GM18499 (cell line): ENCODE results near the gene DPP9.
"Not testable (repeated sequence)": the region's sequence is repeated elsewhere in the genome, so short reads cannot be mapped to it uniquely, and the experiment has no call there.

ENCODE experiments used
- ATAC-seq: cut with Tn5 transposase; IDR thresholded peaks from one replicate; pipeline ENCODE4 v1.9.1; 2021; ENCODE audit warnings: moderate number of reproducible peaks; ENCODE audit not compliant: insufficient read depth, unreplicated experiment

DPP9 gene

DNA sequence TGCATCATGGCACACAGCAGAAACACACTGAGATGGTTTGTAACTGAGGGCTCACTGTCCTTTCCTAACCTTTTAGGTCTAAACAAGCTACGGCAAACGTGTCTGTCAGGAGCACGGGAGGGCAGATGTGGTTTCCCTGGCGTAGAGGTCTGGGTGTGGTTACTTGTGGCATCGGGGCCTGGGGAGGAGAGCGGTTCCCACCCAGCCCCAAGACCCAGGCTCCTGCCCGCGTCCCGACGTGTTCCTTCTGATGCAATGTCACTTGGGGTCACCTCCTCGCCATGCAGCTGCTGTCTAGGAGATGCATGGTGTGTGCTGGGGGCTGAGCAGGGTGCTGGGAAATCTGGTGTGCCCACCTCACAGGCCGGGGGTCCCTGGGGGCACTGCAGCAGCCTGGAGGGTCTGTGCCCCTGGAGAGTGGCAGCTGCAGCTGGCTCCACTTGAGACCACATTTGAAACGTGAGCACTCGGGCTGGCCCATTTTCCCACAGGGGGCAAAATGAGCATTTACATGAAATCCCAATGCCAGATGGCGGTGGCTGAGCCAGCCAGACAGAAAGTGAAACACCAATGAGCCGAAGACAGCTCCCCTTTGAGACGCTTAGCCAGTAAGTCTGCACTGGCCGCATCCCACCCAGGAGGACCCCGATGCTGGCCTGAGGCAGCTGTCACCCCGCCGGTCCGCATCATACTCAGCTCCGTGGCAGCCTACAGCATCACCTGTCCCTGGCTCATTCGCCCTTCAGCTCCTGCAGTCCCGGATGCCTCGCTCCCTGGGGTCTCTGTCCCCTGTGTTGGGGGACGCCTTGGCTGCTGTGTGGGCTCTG lies 31.2 kb downstream of the DPP9 start:
- ATAC-seq: no peak

GRCh38 chr19:4691373-4691772 lies 32.3 kb downstream of the DPP9 start:
- ATAC-seq: no peak

DNA sequence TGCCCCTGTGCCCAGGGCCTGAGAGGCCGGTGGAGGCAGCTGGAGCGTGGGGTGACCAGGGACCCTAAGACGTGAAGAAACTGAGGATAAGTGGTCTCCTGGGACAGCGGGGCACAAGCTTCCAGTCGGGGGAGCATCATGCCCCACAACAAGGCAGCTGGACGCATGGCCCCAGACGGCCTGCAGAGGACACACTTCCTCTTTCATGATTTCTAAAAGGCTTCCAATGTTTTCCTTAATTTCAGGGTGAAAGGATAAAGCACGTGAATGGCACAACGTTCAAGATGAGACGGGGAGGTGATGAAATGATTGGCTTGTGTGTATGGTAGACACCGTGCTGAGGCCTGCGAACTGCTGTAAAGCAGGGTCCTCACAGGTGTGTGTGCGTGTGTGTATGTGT lies 33.3 kb downstream of the DPP9 start:
- no peak for ATAC-seq

GRCh38 chr19:4689403-4689802 lies 34.2 kb downstream of the DPP9 start:
- ATAC-seq: no peak

DNA sequence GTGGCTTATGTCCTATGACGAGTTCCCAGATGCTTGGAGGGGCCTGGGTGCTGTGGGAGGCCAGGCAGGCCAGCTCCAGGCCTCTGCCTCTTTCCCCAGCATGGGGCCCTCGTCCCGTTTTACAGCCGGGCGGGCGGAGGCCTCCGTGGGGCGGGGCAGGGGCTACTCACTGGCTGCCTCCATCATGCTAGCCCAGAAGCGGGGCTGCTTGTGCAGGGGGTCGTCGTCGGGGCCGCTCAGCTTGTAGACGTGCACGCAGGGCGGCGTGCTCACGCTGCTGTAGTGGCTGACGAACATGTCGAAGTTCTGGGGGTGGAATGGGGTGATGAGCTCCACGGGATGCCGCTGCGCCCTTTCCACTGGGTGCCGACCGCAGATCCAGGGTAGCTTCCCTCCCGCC lies 35.1 kb downstream of the DPP9 start:
- ATAC-seq: no peak

DNA sequence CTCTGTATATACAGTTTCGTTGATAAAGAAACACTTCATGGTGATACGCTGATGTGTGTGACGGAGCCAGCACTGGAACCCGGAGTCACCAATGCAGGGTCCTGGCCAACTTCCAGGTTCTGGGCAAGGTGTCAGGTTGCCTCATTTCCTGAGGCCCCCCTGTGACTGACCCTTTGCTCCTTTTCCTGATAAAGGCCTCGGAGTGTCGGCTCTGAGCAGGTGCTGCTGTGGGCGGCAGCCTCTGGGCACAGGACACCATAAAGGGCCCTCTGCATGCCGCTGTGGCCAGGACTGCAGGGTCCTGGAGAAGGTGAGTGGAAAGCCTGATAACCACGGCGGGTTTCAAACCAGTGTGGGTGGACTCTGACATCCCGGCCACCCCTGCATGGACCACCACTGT lies 36.2 kb downstream of the DPP9 start:
- no peak for ATAC-seq

- no peak for ATAC-seq
These were observed 36.9 kb downstream of the DPP9 start for GRCh38 chr19:4686700-4687099.

GRCh38 chr19:4684312-4685095 lies 39.1 kb downstream of the DPP9 start:
- ATAC-seq: no peak

DNA sequence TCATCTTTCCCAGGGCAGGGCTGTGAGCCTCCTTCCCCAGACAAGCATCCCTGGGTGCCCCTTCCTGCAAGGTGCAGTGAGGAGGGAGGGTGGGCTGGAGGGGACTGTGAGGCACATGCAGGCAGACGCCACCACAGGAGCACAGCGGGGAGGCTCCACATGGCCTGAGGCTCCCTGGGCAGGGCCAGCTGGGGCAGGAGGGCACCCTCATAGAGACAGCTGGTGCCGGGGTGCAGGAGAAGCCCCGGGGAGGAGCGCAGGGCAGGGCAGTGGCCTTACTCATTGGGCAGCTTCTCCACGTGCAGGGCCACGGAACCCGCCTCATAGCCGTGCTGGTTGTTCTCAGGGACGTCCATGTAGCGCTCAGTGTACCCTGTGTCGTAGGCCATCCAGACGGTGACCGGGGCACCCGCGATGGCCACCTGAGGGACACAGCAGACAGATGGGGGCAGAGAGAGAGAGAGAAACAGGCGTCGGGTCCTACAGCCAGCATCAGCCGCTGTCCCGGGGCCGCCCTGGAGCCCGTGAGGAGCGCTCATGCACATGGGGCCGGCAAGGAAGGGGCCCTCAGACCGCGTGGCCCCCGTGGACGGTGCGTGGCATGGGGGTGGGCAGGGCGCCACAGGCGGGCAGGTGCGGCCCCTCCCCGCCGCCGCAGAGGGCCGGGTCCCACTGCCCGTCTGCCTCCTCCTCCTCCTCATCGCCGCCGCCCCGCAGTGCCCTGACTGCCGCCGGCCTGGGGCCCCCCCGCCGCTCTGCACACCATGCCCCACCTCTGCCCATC lies 41.0 kb downstream of the DPP9 start:
- no peak for ATAC-seq

DNA sequence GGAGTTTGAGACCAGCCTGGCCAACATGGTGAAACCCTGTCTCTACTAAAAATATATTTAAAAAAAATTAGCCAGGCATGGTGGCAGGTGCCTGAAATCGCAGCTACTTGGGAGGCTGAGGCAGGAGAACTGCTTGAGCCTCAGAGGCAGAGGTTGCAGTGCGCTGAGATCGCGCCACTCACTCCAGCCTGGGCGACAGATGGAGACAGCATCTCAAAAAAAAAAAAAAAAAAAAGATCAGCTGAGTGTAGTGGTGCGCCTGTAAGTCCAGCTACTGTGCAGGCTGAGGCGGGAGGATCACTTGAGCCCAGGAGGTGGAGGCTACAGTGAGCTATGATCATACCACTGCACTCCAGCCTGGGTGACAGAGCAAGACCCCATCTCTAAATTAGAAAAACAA lies 43.6 kb downstream of the DPP9 start:
- ATAC-seq: not testable (repeated sequence)

- ATAC-seq: no peak
These were observed 44.5 kb downstream of the DPP9 start for GRCh38 chr19:4678881-4679790.

DNA sequence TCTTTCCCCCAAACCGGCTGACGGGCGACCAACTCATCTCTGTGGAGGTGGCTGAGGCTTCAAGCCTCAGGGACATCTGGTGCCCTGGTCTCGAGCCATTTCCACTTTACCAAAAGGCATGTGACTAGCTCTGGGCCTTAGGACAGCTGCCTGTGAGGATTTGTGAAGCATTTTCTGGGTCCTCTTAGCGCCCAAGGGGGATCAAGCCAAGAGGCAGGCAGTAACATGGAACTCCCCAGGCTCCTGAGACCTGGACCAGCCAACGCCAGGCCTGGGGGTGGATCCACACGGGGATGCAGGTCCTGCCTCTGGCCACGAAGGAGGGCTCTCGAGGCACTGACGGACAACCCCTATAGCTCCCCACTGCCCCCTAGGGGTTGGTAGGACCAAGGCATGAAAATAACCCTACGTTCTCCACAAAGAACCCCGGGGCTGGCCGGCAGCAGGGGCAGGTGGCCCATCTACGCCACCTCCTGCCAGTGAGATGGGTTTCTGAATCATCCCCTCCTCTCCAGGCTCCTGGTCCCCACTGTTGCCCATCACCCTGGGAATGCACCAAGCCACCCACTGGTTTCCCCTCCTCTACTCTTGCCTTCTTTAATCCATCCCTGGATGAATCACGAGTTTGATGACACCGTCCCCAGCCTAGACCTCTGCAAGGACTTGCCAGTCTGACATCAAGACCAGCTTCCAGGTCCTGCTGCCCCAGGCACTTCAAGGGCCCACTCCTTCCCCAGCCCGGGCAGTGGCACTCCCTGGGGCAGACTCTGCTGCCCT lies 46.5 kb downstream of the DPP9 start:
- no peak for ATAC-seq

GRCh38 chr19:4675346-4675745 lies 48.3 kb downstream of the DPP9 start:
- ATAC-seq: no peak

DNA sequence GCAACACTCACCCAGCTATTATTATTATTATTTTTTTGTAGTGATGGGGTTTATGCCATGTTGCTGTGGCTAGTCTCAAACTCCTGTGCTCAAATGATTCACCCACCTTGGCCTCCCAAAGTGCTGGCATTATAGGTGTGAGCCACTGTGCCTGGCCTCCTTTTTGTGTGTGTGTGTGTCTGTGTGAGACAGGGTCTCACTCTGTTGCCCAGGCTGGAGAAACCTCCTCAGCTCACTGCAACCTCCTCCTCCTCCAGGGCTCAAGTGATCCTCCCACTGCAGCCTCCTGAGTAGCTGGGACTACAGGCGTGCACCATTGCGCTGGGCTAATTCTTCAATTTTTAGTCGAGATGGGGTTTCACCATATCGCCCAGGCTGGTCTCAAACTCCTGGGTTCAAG lies 49.9 kb downstream of the DPP9 start:
- ATAC-seq: no peak

- no peak for ATAC-seq
These were observed 50.4 kb downstream of the DPP9 start for GRCh38 chr19:4673216-4673615.

DNA sequence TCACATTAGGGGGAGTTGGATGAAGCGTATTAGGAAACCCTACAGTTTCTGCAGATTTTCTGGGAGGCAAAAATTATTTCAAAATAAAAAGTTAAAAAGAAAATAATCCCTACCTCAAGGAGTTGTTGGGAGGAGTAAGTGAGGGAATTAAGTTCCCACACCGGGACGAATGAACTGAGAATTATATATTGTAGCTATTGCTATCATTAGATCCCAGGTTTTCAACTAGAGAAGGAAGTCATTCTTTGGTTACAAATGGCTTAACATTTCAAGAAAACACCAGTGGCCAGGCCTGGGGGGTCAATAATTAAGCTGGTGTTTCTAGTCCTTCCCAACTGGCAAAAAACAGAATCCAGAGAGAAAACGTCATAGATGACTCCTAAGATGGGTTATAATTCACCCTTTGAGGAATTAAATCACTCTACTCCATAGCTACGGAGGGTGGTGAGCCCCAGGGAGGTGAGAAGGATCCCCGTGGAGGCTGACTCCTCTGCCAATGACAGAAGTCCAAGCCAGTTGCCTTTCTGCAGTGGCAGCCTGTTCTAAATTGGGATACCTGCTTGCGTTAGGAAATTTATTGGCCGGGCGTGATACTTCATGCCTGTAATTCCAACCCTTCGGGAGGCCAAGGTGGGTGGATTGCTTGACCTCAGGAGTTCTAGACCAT lies 52.3 kb downstream of the DPP9 start:
- no peak for ATAC-seq

DNA sequence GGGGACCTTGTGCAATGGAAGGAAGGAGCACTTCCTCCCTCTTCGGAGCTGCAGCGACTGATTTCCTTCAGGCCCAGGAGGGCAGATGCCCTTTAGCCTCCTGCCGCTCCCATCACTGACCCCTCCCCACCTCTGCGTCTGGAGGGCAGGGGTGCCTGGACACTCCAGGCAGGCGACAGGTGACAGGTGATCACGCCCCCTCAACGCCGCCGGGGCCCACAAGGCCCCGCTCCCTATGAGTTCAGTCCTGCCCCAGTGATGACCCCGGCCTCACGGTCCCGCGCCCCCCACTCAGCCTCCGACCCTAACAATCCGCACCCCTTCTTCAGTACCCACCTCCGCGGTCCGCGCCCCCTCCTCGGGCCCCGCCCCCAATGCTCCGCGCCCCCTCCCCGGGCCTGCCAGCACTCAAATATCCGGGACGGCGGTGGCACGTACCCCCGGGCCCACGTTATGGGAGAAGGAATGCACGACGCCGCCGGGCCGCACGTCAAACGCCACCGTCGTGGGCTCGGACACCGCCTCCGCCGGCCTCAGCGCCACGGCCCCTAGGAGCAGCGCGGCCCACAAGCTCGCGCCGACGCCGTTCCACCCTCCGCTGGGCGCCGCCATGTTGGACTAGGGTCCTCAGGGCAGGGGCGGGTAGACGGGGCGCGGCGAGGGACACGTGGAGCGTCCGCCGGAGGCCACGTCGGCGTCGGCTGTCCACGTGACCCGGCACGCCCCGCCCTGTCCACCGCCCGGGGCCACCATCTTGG lies 53.7 kb downstream of the DPP9 start, which contains the start of gene MYDGF:
MYDGF (minus strand) TSS at position 620 of the 758 bp plus-strand sequence; CDS start at position 612, 8 bp downstream.
- ATAC-seq: no peak

- ATAC-seq: no peak
These were observed 59.0 kb downstream of the DPP9 start for GRCh38 chr19:4664642-4665041.
